Activated T-helper 1 cell treated with anti-CD3 and anti-CD28 coated beads, Interleukin-12 subunit alpha, Interleukin-12 subunit beta, Interleukin-2, Interleukin-4 antibody, amounts not matched to agents 30 ng/mL and 10 ng/mL and 1 ng/mL, durations not matched to agents 14 hours and 24 hours and 36 hours (primary cell): ENCODE data around the gene ZNF512B. TPM values are rescaled to one million over a fixed set of nuclear protein-coding genes. Genes with fewer than 3 reads are reported as not detected.
"Not testable (repeated sequence)": the region's sequence is repeated elsewhere in the genome, so short reads cannot be mapped to it uniquely, and the experiment has no call there.

Source experiments
- DNase-seq: peaks from one replicate; pipeline ENCODE4 v3.0.0; 2021; ENCODE audit warnings: low spot score
- H3K27ac Mint-ChIP-seq: one replicate; pipeline ENCODE4 v1.8.0; 2021; ENCODE audit warnings: mild to moderate bottlenecking, mixed read lengths
- H3K27me3 Mint-ChIP-seq: one replicate; pipeline ENCODE4 v1.8.0; 2022; ENCODE audit warnings: mild to moderate bottlenecking, moderate library complexity, mixed read lengths; ENCODE audit not compliant: insufficient read depth
- H3K36me3 Mint-ChIP-seq: one replicate; pipeline ENCODE4 v1.8.0; 2021; ENCODE audit warnings: low read depth, mixed read lengths
- H3K4me1 Mint-ChIP-seq: one replicate; pipeline ENCODE4 v1.8.0; 2021; ENCODE audit warnings: low read depth, mixed read lengths
- H3K4me3 Mint-ChIP-seq: one replicate; pipeline ENCODE4 v1.8.0; 2021; ENCODE audit warnings: mild to moderate bottlenecking, moderate library complexity, mixed read lengths
- H3K9me3 Mint-ChIP-seq: one replicate; pipeline ENCODE4 v1.8.0; 2021; ENCODE audit warnings: mixed read lengths
- intact Hi-C: fragments of 100-400 bp; cut with micrococcal nuclease; formaldehyde crosslinking; loops from one replicate; pipeline ENCODE4 v1.15.1; 2024
- total RNA-seq: library from RNA; stranded (reverse); gene quantifications from 2 replicates; pipeline ENCODE4 v1.2.3, GENCODE V29; 2022

Gene ZNF512B
- total RNA-seq, 1 donor from 2014 or later = 28.3 TPM

DNA sequence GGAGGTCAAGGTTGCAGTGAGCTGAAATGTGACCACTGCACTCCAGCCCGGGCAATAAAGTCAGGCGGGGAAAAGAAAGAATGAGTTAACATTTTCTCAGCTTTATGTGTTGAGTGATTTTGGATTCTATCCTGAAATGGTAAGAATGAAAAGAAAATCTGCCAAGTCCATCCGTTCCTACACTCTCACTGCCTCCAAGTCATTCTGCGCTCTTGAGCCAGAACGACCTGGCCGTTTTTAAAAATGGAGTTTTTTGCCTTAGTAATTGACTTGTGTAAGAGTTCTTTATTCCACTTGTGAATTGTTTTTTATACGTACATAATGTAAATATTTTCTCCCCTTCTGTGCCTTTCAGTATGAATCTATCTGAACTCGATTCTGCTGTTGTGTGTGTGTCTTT is 46.1 kb downstream of the ZNF512B start:
- intact Hi-C loops = no loop called here
- no peak overlapping the region for H3K4me3 Mint-ChIP-seq
- H3K4me1 Mint-ChIP-seq = peaks cover 7% of the 10 kb centered on the region
- no peak for DNase-seq
- H3K9me3 Mint-ChIP-seq = no peaks in the 10 kb centered on the region
- H3K36me3 Mint-ChIP-seq = peaks cover 7% of the 10 kb centered on the region
- H3K27me3 Mint-ChIP-seq = no peaks in the 10 kb centered on the region
- H3K27ac Mint-ChIP-seq = no peak overlapping the region

- no peak overlapping the region for H3K27ac Mint-ChIP-seq
- peaks cover 10% of the 10 kb centered on the region for H3K36me3 Mint-ChIP-seq
- peaks cover 7% of the 10 kb centered on the region for H3K4me1 Mint-ChIP-seq
- H3K9me3 Mint-ChIP-seq = peaks cover 4% of the 10 kb centered on the region
- H3K4me3 Mint-ChIP-seq = no peak overlapping the region
- no peak for DNase-seq
- intact Hi-C loops = no loop called here
- H3K27me3 Mint-ChIP-seq = no peaks in the 10 kb centered on the region
Observed at GRCh38 chr20:63920226-63920625, 49.5 kb downstream of the ZNF512B start.

- no peaks in the 10 kb centered on the region for H3K27me3 Mint-ChIP-seq
- H3K9me3 Mint-ChIP-seq = peaks cover 4% of the 10 kb centered on the region
- H3K36me3 Mint-ChIP-seq = peaks cover 15% of the 10 kb centered on the region
- DNase-seq = no peak
- no peak overlapping the region for H3K4me3 Mint-ChIP-seq
- no peak overlapping the region for H3K27ac Mint-ChIP-seq
- intact Hi-C loops = no loop called here
- H3K4me1 Mint-ChIP-seq = peaks cover 6% of the 10 kb centered on the region
Observed at GRCh38 chr20:63919130-63919529, 50.6 kb downstream of the ZNF512B start.

DNA sequence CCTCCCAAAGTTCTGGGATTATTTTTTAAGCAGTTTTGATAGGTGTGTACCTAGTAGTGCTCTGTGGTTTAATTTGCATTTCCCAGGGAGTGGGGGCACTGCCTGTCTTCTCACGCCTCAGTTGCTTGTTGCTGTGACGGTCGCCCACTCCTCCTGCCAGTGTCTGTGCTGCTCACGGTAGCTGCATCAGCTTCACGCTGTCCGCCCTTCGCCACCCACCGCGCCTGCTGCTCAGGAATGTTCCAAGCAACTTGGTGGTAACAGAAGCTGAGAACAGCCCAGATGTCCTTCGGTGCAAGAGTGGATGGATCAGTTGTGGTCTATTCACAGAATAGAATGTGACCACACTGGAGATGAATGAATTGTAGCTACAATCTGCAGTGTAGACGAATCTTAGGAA is 51.9 kb downstream of the ZNF512B start:
- intact Hi-C loops = no loop called here
- peaks cover 18% of the 10 kb centered on the region for H3K36me3 Mint-ChIP-seq
- H3K27me3 Mint-ChIP-seq = no peaks in the 10 kb centered on the region
- no peak overlapping the region for H3K27ac Mint-ChIP-seq
- peaks cover 4% of the 10 kb centered on the region for H3K9me3 Mint-ChIP-seq
- DNase-seq = no peak
- peaks cover 5% of the 10 kb centered on the region for H3K4me1 Mint-ChIP-seq
- no peak overlapping the region for H3K4me3 Mint-ChIP-seq

DNA sequence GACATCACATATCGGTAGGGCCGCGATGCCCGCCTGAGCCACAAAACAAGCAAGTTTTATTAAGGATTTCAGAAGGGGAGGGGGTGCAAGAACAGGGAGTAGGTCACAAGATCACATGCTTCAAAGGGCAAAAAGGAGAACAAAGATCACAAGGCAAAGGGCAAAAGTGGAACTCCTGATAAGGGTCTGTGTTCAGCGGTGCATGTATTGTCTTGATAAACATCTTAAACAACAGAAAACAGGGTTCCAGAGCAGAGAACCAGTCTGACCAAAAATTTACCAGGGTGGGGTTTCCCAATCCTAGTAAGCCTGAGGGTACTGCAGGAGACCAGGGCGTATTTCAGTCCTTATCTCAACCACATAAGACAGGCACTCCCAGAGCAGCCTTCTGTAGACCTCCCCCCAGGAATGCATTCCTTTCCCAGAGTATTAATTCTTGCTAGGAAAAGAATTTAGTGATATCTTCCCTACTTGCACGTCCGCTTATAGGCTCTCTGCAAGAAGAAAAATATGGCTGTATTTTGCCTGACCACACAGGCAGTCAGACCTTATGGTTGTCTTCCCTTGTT is 53.3 kb downstream of the ZNF512B start:
- H3K4me1 Mint-ChIP-seq, H3K27ac Mint-ChIP-seq, intact Hi-C loops, H3K4me3 Mint-ChIP-seq, DNase-seq, H3K27me3 Mint-ChIP-seq, H3K9me3 Mint-ChIP-seq: not testable (repeated sequence)
- peaks cover 18% of the 10 kb centered on the region for H3K36me3 Mint-ChIP-seq

- Mint-ChIP-seq H3K9me3 (peaks cover 4% of the 10 kb centered on the region), H3K27me3 (no peaks in the 10 kb centered on the region), H3K4me1 (peaks cover 16% of the 10 kb centered on the region), H3K36me3 (peaks cover 21% of the 10 kb centered on the region), H3K27ac (no peak overlapping the region), H3K4me3 (no peak overlapping the region)
- no peak for DNase-seq
- intact Hi-C loops = no loop called here
Observed at GRCh38 chr20:63915471-63915870, 54.3 kb downstream of the ZNF512B start.

DNA sequence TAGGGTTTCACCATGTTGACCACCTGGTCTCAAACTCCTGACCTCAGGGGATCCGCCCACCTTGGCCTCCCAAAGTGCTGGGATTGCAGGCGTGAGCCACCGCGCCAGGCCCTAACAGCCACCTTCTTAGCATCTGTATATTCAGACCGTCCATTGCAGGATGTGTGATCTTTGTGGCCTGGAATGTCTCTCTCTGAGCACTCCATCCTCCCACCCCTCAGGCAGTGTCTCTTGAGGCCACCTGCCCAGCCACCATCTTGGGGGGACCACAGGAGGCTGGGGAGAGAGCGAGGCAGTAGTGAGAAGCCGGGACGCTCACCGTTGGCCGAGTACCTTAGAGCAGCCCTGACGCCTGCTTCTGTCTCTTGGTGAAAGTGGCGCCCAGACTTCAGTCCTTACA is 56.0 kb downstream of the ZNF512B start:
- DNase-seq = no peak
- Mint-ChIP-seq H3K4me1 (peaks cover 23% of the 10 kb centered on the region), H3K9me3 (peaks cover 4% of the 10 kb centered on the region), H3K4me3 (no peak overlapping the region), H3K36me3 (peaks cover 25% of the 10 kb centered on the region), H3K27ac (no peak overlapping the region), H3K27me3 (no peaks in the 10 kb centered on the region)
- intact Hi-C loops = no loop called here

GRCh38 chr20:63911176-63911575 is 58.6 kb downstream of the ZNF512B start:
- Mint-ChIP-seq H3K27me3 (no peaks in the 10 kb centered on the region), H3K36me3 (peaks cover 17% of the 10 kb centered on the region), H3K4me1 (peaks cover 29% of the 10 kb centered on the region), H3K4me3 (no peak overlapping the region), H3K9me3 (peaks cover 1% of the 10 kb centered on the region), H3K27ac (peak overlapping the region; percentile 77)
- DNase-seq = no peak
- intact Hi-C loops = no loop called here

DNA sequence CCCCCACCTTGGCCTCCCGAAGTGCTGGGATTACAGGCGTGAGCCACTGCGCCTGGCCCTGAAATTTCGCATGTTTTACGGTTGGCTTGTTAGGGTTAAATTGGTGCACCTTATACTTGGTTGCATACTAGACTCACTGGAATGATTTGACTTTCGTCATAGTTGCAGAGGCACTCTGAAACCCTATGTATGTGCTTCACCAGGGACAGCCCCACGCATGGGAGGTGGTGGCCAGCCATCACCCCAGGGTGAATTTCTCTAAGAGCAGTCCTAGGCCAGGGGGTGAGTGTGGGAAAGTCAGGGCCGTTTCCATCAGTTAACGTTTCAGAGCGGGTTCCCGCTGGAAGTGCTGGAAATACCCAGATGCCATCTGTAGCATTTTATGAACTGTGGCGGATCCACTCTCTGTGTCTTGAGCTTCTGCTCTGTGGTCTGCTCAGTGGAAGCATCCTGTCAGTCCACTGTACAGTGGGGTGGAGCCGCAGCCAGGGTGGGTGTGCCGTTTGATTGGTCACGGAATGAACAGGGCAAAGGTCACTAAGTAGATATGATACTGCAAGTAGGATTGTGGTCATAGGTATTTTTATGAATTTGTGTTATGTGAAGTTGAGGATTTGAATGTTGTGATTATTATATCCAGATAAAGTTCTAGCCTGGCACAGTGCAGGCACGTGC is 61.6 kb downstream of the ZNF512B start:
- H3K4me3 Mint-ChIP-seq = no peak overlapping the region
- DNase-seq = no peak
- H3K36me3 Mint-ChIP-seq = peaks cover 9% of the 10 kb centered on the region
- intact Hi-C loops = no loop called here
- H3K4me1 Mint-ChIP-seq = peaks cover 37% of the 10 kb centered on the region
- no peaks in the 10 kb centered on the region for H3K9me3 Mint-ChIP-seq
- H3K27ac Mint-ChIP-seq = peak overlapping the region; percentile 52
- no peaks in the 10 kb centered on the region for H3K27me3 Mint-ChIP-seq

Other genes starting within 250 kb of the ZNF512B start
- gene LIME1, start 233.3 kb downstream of the ZNF512B start, total RNA-seq = 12.1 TPM in 2 replicates
- gene SLC2A4RG, start 230.2 kb downstream of the ZNF512B start, total RNA-seq = 34.7 and 38.3 TPM in 2 replicates
- 1.1 and 1.2 TPM in 2 replicates for gene ZBTB46, start 138.7 kb downstream of the ZNF512B start, total RNA-seq
- not detected in 2 replicates for gene ABHD16B, start 108.4 kb downstream of the ZNF512B start, total RNA-seq
- gene TPD52L2, start 104.7 kb downstream of the ZNF512B start, total RNA-seq = 65.9 and 73.2 TPM in 2 replicates
- gene DNAJC5, start 74.8 kb downstream of the ZNF512B start, total RNA-seq = 47.5 and 48.2 TPM in 2 replicates
- 48.7 and 49.3 TPM in 2 replicates for gene UCKL1, start 13.5 kb downstream of the ZNF512B start, total RNA-seq
- 29.4 and 34.9 TPM in 2 replicates for gene SAMD10, start 9.7 kb upstream of the ZNF512B start, total RNA-seq
- 82.3 and 83.6 TPM in 2 replicates for gene PRPF6, start 11.2 kb upstream of the ZNF512B start, total RNA-seq
- gene C20orf204, start 66.3 kb upstream of the ZNF512B start, total RNA-seq = 5.4 and 6.1 TPM in 2 replicates
- gene SOX18, start 79.7 kb upstream of the ZNF512B start, total RNA-seq = 1.3 TPM in 2 replicates
- gene TCEA2, start 93.3 kb upstream of the ZNF512B start, total RNA-seq = 33.8 TPM in 2 replicates
- gene RGS19, start 109.6 kb upstream of the ZNF512B start, total RNA-seq = 54.7 and 55.9 TPM in 2 replicates
- gene OPRL1, start 110.2 kb upstream of the ZNF512B start, total RNA-seq = 0.16 and 0.20 TPM in 2 replicates
- gene LKAAEAR1, start 114.5 kb upstream of the ZNF512B start, total RNA-seq = 0.31 and 0.39 TPM in 2 replicates
- not detected in 2 replicates for gene NPBWR2, start 137.6 kb upstream of the ZNF512B start, total RNA-seq
- not detected in 2 replicates for gene MYT1, start 194.5 kb upstream of the ZNF512B start, total RNA-seq